DOHH2 (cell line): ENCODE measurements around the gene VHLL.

Experiments
- H3F3A ChIP-seq: fragments of 200-600 bp; sonication (generic), shearing (Covaris generic); 2 replicates; pipeline ENCODE4 v1.6.0; 2016; ENCODE audit warnings: antibody characterized with exemption, mild to moderate bottlenecking; ENCODE audit not compliant: control insufficient read depth, insufficient read depth
- H3K27ac ChIP-seq: fragments of 200-600 bp; sonication (generic); 2 replicates; pipeline ENCODE4 v1.5.1; 2014; ENCODE audit warnings: low read depth, mild to moderate bottlenecking, low read length, moderate library complexity
- H3K27me3 ChIP-seq: fragments of 200-600 bp; sonication (generic); 2 replicates; pipeline ENCODE4 v1.6.1; 2014; ENCODE audit warnings: mild to moderate bottlenecking, low read length, mixed read lengths; ENCODE audit not compliant: control insufficient read depth
- H3K36me3 ChIP-seq: fragments of 200-600 bp; sonication (generic); 2 replicates; pipeline ENCODE4 v1.6.1; 2014; ENCODE audit warnings: mild to moderate bottlenecking, low read length, moderate library complexity, mixed read lengths; ENCODE audit not compliant: control insufficient read depth
- H3K4me1 ChIP-seq: fragments of 200-600 bp; sonication (generic); 2 replicates; pipeline ENCODE4 v1.6.1; 2014; ENCODE audit warnings: mild to moderate bottlenecking, low read length, mixed read lengths; ENCODE audit not compliant: control insufficient read depth
- H3K4me2 ChIP-seq: fragments of 200-600 bp; sonication (generic); 2 replicates; pipeline ENCODE4 v1.6.0; 2014; ENCODE audit warnings: mild to moderate bottlenecking, low read length, moderate library complexity
- H3K4me3 ChIP-seq: fragments of 200-600 bp; sonication (generic); 2 replicates; pipeline ENCODE4 v1.5.1; 2014; ENCODE audit warnings: mild to moderate bottlenecking, low read length, mixed read lengths
- H3K79me2 ChIP-seq: fragments of 200-600 bp; sonication (generic); 2 replicates; pipeline ENCODE4 v1.6.1; 2014; ENCODE audit warnings: mild to moderate bottlenecking, low read length, mixed read lengths; ENCODE audit not compliant: control insufficient read depth
- H3K9me2 ChIP-seq: fragments of 200-600 bp; sonication (generic); replicated peaks from 2 replicates; pipeline ENCODE4 v1.6.1; 2014; ENCODE audit warnings: mild to moderate bottlenecking, low read length, mixed read lengths; ENCODE audit not compliant: control insufficient read depth
- H3K9me3 ChIP-seq: fragments of 200-600 bp; sonication (generic); 2 replicates; pipeline ENCODE4 v1.6.1; 2014; ENCODE audit warnings: antibody characterized with exemption, low read length, mixed read lengths; ENCODE audit not compliant: control insufficient read depth, insufficient read depth
- H4K20me1 ChIP-seq: fragments of 200-600 bp; sonication (generic); 2 replicates; pipeline ENCODE4 v1.6.0; 2014; ENCODE audit warnings: low read depth, mild to moderate bottlenecking, antibody characterized with exemption, low read length, moderate library complexity; ENCODE audit not compliant: control insufficient read depth, insufficient read depth
- CTCF ChIP-seq: fragments of 200-600 bp; sonication (generic); IDR thresholded peaks from one replicate; pipeline ENCODE4 v1.5.1; 2014; ENCODE audit warnings: antibody characterized with exemption, mild to moderate bottlenecking, low read depth, low read length; ENCODE audit not compliant: poor library complexity, severe bottlenecking
- EZH2phosphoT487 ChIP-seq: fragments of 200-600 bp; sonication (generic); IDR thresholded peaks from 2 replicates; pipeline ENCODE4 v1.6.1; 2017; ENCODE audit warnings: borderline replicate concordance, mild to moderate bottlenecking, antibody characterized with exemption, low read length, moderate library complexity, mixed read lengths

Gene VHLL

GRCh38 chr1:156251527-156251926, 47.6 kb downstream of the VHLL start:
- no peaks in the 10 kb centered on the region for H3K27me3 ChIP-seq
- H3F3A ChIP-seq, result peaks cover 1% of the 10 kb centered on the region; the same call in 1 of the 2 replicates
- no peak overlapping the region for H3K27ac ChIP-seq
- no peak for TF ChIP-seq EZH2phosphoT487
- TF ChIP-seq CTCF, result no peak
- H3K4me2 ChIP-seq, result no peak overlapping the region
- H3K79me2 ChIP-seq, result no peaks in the 10 kb centered on the region
- H3K4me1 ChIP-seq, result no peaks in the 10 kb centered on the region
- H3K9me2 ChIP-seq, result no peaks in the 10 kb centered on the region
- H3K4me3 ChIP-seq, result no peak overlapping the region
- no peaks in the 10 kb centered on the region for H4K20me1 ChIP-seq
- H3K9me3 ChIP-seq, result no peaks in the 10 kb centered on the region
- H3K36me3 ChIP-seq, result peaks cover 61% of the 10 kb centered on the region

GRCh38 chr1:156249593-156249992, 49.5 kb downstream of the VHLL start:
- H3F3A ChIP-seq, result peaks cover 6% of the 10 kb centered on the region
- no peaks in the 10 kb centered on the region for H4K20me1 ChIP-seq
- H3K4me3 ChIP-seq, result no peak overlapping the region
- H3K79me2 ChIP-seq, result no peaks in the 10 kb centered on the region
- H3K36me3 ChIP-seq, result peaks cover 52% of the 10 kb centered on the region
- H3K9me3 ChIP-seq, result no peaks in the 10 kb centered on the region
- peaks cover 11% of the 10 kb centered on the region for H3K27me3 ChIP-seq
- peaks cover 18% of the 10 kb centered on the region for H3K4me1 ChIP-seq
- no peaks in the 10 kb centered on the region for H3K9me2 ChIP-seq
- H3K4me2 ChIP-seq, result no peak overlapping the region
- no peak overlapping the region for H3K27ac ChIP-seq
- TF ChIP-seq EZH2phosphoT487 (no peak), CTCF (no peak)
